Measurements from ENCODE around the gene C1orf115. TPM values are rescaled to one million over a fixed set of nuclear protein-coding genes. Genes with fewer than 3 reads are reported as not detected.

Gene C1orf115
- total RNA-seq, 1 donor: 1.1 TPM

Other genes starting within 250 kb of the C1orf115 start
- not detected for gene MARK1, start 162.2 kb upstream of the C1orf115 start, total RNA-seq
- gene MTARC2, start 58.0 kb downstream of the C1orf115 start, total RNA-seq: 0.27 TPM
- gene MTARC1, start 96.5 kb downstream of the C1orf115 start, total RNA-seq: 1.9 TPM
- gene HLX, start 189.1 kb downstream of the C1orf115 start, total RNA-seq: 8.1 TPM

Data from hematopoietic multipotent progenitor cell (in vitro differentiated cells).